Natural killer cell (primary cell): ENCODE measurements around the gene LMAN1. TPM values are rescaled to one million over a fixed set of nuclear protein-coding genes. Genes with fewer than 3 reads are reported as not detected.

Experiments used
- ATAC-seq, 3 donors: fragments of 150-1000 bp in 2 of 3; fragments of 200-7000 bp in 1 of 3; cut with Tn5 transposase; 1 replicate in 1 of 3; 2 replicates in 2 of 3; pipeline ENCODE4 v1.10.0; 2021; ENCODE audit warnings: mild to moderate bottlenecking in 2 of 3, moderate library complexity in 2 of 3
- DNase-seq, 2 donors: peaks; one replicate each; pipeline versions ENCODE4 v3.0.0 to v3.0.0-alpha.2; 2013 to 2021; ENCODE audit warnings: mixed read lengths in 1 of 2
- H3K27ac ChIP-seq: one replicate; pipeline ENCODE4 v1.5.1; 2013; ENCODE audit warnings: mild to moderate bottlenecking, low read length
- H3K27me3 ChIP-seq: one replicate; pipeline ENCODE4 v1.6.1; 2013; ENCODE audit warnings: low read length; ENCODE audit not compliant: control insufficient read depth, insufficient read depth
- H3K36me3 ChIP-seq: one replicate; pipeline ENCODE4 v1.6.1; 2013; ENCODE audit warnings: low read length; ENCODE audit not compliant: control insufficient read depth, insufficient read depth
- H3K4me1 ChIP-seq: one replicate; pipeline ENCODE4 v1.6.1; 2013; ENCODE audit warnings: low read length; ENCODE audit not compliant: control insufficient read depth, insufficient read depth
- H3K4me3 ChIP-seq: one replicate; pipeline ENCODE4 v1.5.1; 2013; ENCODE audit warnings: low read length
- H3K9me3 ChIP-seq: one replicate; pipeline ENCODE4 v1.6.1; 2013; ENCODE audit warnings: low read length; ENCODE audit not compliant: control insufficient read depth, insufficient read depth
- H3K27ac Mint-ChIP-seq, 2 donors: one replicate each; pipeline ENCODE4 v1.8.0; 2022; ENCODE audit warnings: mild to moderate bottlenecking in 2 of 2, mixed read lengths in 2 of 2, moderate library complexity in 1 of 2
- H3K27me3 Mint-ChIP-seq, 2 donors: one replicate each; pipeline ENCODE4 v1.8.0; 2022; ENCODE audit warnings: low read depth in 2 of 2, mixed read lengths in 2 of 2
- H3K36me3 Mint-ChIP-seq: one replicate; pipeline ENCODE4 v1.8.0; 2022; ENCODE audit warnings: mixed read lengths
- H3K4me1 Mint-ChIP-seq, 2 donors: one replicate each; pipeline ENCODE4 v1.8.0; 2022; ENCODE audit warnings: mixed read lengths in 2 of 2
- H3K4me3 Mint-ChIP-seq: one replicate; pipeline ENCODE4 v1.8.0; 2022; ENCODE audit warnings: mild to moderate bottlenecking, moderate library complexity, mixed read lengths
- H3K9me3 Mint-ChIP-seq, 2 donors: one replicate each; pipeline ENCODE4 v1.8.0; 2022; ENCODE audit warnings: mixed read lengths in 2 of 2
- WGBS: methylation state at CpG from one replicate; pipeline ENCODE4 v1.1.7; 2013; ENCODE audit warnings: missing lambda C conversion rate; ENCODE audit not compliant: insufficient coverage; 5-methylcytosine and 5-hydroxymethylcytosine counted together
- intact Hi-C: fragments of 100-400 bp; cut with micrococcal nuclease; formaldehyde crosslinking; loops from one replicate; pipeline ENCODE4 v1.14.2; 2022
- total RNA-seq, 4 donors: library from RNA; stranded (reverse); fragments of 120-200 nt in 1 of 4; gene quantifications; one replicate each; pipeline versions ENCODE4 v1.2.3 to v1.2.4, GENCODE V29; 2013 to 2022
- TF ChIP-seq, protein P1 (sequence below): fragments of 200-600 bp; IDR thresholded peaks from one replicate; pipeline ENCODE4 v1.8.0; 2022; ENCODE audit warnings: antibody characterized with exemption

LMAN1 gene
- total RNA-seq, 3 donors from 2014 or later (not counting 1 experiment from before 2014, with no cell fraction given) = 50.1 to 58.3 (median 57.6) TPM

GRCh38 chr18:59340817-59341216, 18.2 kb downstream of the LMAN1 start:
- peaks cover 6% of the 10 kb centered on the region for H3K9me3 ChIP-seq
- no peaks in the 10 kb centered on the region for H3K27me3 ChIP-seq
- TF ChIP-seq, protein P1, sequence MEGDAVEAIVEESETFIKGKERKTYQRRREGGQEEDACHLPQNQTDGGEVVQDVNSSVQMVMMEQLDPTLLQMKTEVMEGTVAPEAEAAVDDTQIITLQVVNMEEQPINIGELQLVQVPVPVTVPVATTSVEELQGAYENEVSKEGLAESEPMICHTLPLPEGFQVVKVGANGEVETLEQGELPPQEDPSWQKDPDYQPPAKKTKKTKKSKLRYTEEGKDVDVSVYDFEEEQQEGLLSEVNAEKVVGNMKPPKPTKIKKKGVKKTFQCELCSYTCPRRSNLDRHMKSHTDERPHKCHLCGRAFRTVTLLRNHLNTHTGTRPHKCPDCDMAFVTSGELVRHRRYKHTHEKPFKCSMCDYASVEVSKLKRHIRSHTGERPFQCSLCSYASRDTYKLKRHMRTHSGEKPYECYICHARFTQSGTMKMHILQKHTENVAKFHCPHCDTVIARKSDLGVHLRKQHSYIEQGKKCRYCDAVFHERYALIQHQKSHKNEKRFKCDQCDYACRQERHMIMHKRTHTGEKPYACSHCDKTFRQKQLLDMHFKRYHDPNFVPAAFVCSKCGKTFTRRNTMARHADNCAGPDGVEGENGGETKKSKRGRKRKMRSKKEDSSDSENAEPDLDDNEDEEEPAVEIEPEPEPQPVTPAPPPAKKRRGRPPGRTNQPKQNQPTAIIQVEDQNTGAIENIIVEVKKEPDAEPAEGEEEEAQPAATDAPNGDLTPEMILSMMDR = no peak
- peaks cover 17 to 36% of the 10 kb centered on the region in 2 donors for H3K4me1 Mint-ChIP-seq
- H3K36me3 ChIP-seq = peaks cover 68% of the 10 kb centered on the region
- no peaks in the 10 kb centered on the region for H3K4me1 ChIP-seq
- H3K27ac Mint-ChIP-seq = no peak overlapping the region
- H3K4me3 ChIP-seq = no peak overlapping the region
- no peak overlapping the region for H3K27ac ChIP-seq
- DNase-seq (no peak), ATAC-seq (no peak)
- no peak overlapping the region for H3K4me3 Mint-ChIP-seq
- H3K36me3 Mint-ChIP-seq = peaks cover 67% of the 10 kb centered on the region
- intact Hi-C loops = no loop called here
- no peaks in the 10 kb centered on the region for H3K27me3 Mint-ChIP-seq
- H3K9me3 Mint-ChIP-seq = peaks cover 7% of the 10 kb centered on the region in 2 donors

DNA sequence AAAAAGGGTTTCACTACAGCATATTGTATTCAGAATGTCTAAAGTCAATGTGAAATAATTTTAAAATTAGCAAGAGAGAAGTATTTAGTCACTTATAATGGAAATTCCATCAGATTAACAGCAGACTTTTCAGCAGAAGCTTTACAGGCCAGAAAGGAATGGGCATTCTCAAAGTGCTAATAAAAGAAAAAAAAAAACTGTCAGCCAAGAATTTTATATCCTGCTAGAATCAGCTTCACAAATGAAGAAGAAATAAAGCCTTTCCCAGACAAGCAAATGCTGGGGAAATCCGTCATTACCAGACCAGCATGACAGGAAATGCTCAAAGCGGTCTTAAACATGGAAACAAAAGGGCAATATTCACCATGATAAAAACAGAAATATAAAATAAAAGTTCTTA, 18.8 kb downstream of the LMAN1 start:
- Mint-ChIP-seq H3K36me3 (peaks cover 69% of the 10 kb centered on the region), H3K9me3 (peaks cover 7% of the 10 kb centered on the region in 2 donors), H3K27me3 (no peaks in the 10 kb centered on the region), H3K4me1 (peaks cover 17 to 36% of the 10 kb centered on the region in 2 donors), H3K27ac (no peak overlapping the region), H3K4me3 (no peak overlapping the region)
- Histone ChIP-seq H3K27me3 (no peaks in the 10 kb centered on the region), H3K4me3 (no peak overlapping the region), H3K4me1 (no peaks in the 10 kb centered on the region), H3K27ac (no peak overlapping the region), H3K9me3 (peaks cover 6% of the 10 kb centered on the region), H3K36me3 (peaks cover 68% of the 10 kb centered on the region)
- intact Hi-C loops = no loop called here
- DNase-seq = no peak
- 88% methylated on average over 1 of the region's 2 CpGs for WGBS
- ATAC-seq = no peak
- TF ChIP-seq, protein P1 = no peak

- H3K9me3 Mint-ChIP-seq = no peaks in the 10 kb centered on the region
- no peak overlapping the region for H3K4me3 Mint-ChIP-seq
These were observed 26.1 kb downstream of the LMAN1 start for GRCh38 chr18:59332986-59333385.

GRCh38 chr18:59328683-59329082, 30.4 kb downstream of the LMAN1 start:
- 100% methylated on average over 1 of the region's 2 CpGs for WGBS
- no peak overlapping the region for H3K27ac Mint-ChIP-seq
- peaks cover 0 to 2% of the 10 kb centered on the region in 2 donors for H3K9me3 Mint-ChIP-seq
- no peak overlapping the region for H3K4me3 Mint-ChIP-seq
- no peak overlapping the region for H3K27ac ChIP-seq
- H3K9me3 ChIP-seq = no peaks in the 10 kb centered on the region
- DNase-seq = no peak
- no peak for ATAC-seq
- H3K4me3 ChIP-seq = no peak overlapping the region
- peaks cover 57% of the 10 kb centered on the region for H3K36me3 ChIP-seq
- intact Hi-C loops = no loop called here
- H3K4me1 ChIP-seq = no peaks in the 10 kb centered on the region
- peaks cover 40% of the 10 kb centered on the region for H3K36me3 Mint-ChIP-seq
- H3K4me1 Mint-ChIP-seq = no peaks in the 10 kb centered on the region
- TF ChIP-seq, protein P1 = no peak
- H3K27me3 Mint-ChIP-seq = no peaks in the 10 kb centered on the region
- H3K27me3 ChIP-seq = no peaks in the 10 kb centered on the region

More at GRCh38 chr18:59332986-59333385, 26.1 kb downstream of the LMAN1 start:
- Mint-ChIP-seq H3K36me3 (peaks cover 31% of the 10 kb centered on the region), H3K27ac (no peak overlapping the region), H3K4me1 (no peaks in the 10 kb centered on the region), H3K27me3 (no peaks in the 10 kb centered on the region)
- ATAC-seq (no peak), DNase-seq (no peak)
- TF ChIP-seq, protein P1 = no peak
- H3K4me3 ChIP-seq = no peak overlapping the region
- H3K27ac ChIP-seq = no peak overlapping the region
- 97% methylated on average over 2 of the region's 3 CpGs for whole genome bisulfite sequencing
- H3K9me3 ChIP-seq = no peaks in the 10 kb centered on the region
- H3K27me3 ChIP-seq = no peaks in the 10 kb centered on the region
- peaks cover 68% of the 10 kb centered on the region for H3K36me3 ChIP-seq
- intact Hi-C loops = no loop called here
- no peaks in the 10 kb centered on the region for H3K4me1 ChIP-seq
